Ovary (tissue), 3 donors: ENCODE results near the gene DDB1.

ENCODE experiments used
- CTCF ChIP-seq, 3 donors: fragments of 450-650 bp in 2 of 3; fragments of 200-600 bp in 1 of 3; IDR thresholded peaks; one replicate each; pipeline versions ENCODE4 v1.5.1 to v1.8.0; 2016 to 2022; ENCODE audit warnings: antibody characterized with exemption in 3 of 3, mild to moderate bottlenecking in 1 of 3
- EP300 ChIP-seq: sonication (generic); formaldehyde crosslinking; IDR thresholded peaks from one replicate; pipeline ENCODE4 v1.6.1; 2017; ENCODE audit warnings: antibody characterized with exemption
- POLR2A ChIP-seq: fragments of 450-650 bp; IDR thresholded peaks from one replicate; pipeline ENCODE4 v1.6.1; 2017; ENCODE audit warnings: antibody characterized with exemption, mild to moderate bottlenecking, moderate library complexity
- donor health status: DM: no; HTN: no; CAD: no.

GRCh38 chr11:61297746-61298145, 35.2 kb downstream of the DDB1 start:
- TF ChIP-seq CTCF (IDR thresholded peaks at IDR 0.05) = no peak
- no peak for TF ChIP-seq POLR2A
- no peak for TF ChIP-seq EP300
